Stimulated activated CD4-positive, alpha-beta T cell treated with anti-CD3 and anti-CD28 coated beads, Interleukin-4, amount 100 ng/mL, for 24 hours (primary cell): ENCODE data around the gene MYD88.

ENCODE experiments used
- DNase-seq: peaks from one replicate; pipeline ENCODE4 v3.0.0-alpha.2; 2020

The MYD88 gene

DNA sequence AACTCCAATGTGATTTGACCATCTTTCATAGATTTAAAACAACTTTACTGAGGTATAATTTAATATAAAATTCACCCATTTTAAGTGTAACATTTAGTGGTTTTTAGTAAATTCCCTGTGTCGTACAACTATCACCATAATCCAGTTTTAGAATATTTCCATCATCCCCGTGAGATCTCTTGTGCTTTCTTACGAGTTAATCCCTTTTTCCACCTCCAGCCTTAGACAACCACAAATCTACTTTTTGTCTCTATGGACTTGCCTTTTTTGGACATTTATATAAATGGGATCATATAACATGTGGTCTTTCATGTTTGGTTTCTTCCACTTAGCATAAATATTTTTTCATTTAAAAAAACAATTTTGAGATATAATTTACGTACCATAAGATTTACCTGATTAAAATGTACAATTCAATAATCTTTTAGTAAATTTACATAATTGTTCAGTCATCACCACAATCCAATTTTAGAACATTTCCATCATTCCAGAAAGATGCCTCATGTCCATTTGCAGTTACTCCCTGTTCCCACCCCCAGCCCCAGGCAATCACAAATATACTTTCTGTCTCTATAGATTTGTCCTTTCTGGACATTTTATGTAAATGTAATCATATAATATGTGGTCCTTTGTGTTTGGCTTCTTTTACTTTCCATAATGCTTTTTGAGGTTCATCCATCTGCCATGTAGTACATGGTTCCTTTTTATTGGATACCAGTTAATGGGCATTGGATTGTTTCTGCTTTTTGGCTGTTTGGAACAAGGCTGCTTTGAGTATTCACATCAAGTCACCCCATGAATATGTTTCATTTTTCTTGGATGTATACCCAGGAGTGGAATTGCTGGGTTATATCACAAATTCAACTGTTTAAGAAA, 29.9 kb downstream of the MYD88 start:
- no peak for DNase-seq

DNA sequence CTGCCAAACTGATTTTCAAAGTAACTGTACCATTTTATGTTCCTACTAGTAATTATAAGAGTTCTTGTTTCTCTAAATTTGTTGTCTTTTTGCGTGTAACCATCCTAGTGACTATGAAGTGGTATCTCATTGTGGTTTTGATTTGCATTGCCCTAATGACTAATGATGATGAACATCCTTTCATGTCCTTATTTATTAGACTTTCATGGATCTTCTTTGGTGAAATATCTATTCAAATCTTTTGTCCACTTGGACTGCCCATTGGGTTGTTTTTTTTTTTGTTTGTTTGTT, 30.5 kb downstream of the MYD88 start:
- DNase-seq = no peak

DNA sequence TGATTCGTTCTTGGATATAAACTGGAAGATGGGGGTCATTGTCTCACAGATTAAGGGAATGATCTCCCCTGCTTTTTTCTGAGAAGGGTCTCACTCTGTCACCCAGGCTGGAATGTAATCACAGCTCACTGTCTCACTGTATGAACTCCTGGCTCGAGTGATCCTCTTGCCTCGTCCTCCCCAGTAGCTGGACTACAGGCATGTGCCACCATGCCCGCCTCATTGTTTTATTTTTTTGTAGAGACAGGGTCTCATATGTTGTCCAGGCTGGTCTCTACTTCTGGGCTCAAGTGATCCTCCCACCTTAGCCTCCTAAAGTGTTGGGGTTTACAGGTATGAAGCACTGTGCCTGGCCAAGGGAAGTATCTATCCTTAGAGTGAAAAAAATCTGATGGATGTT, 32.3 kb downstream of the MYD88 start:
- DNase-seq = no peak

DNA sequence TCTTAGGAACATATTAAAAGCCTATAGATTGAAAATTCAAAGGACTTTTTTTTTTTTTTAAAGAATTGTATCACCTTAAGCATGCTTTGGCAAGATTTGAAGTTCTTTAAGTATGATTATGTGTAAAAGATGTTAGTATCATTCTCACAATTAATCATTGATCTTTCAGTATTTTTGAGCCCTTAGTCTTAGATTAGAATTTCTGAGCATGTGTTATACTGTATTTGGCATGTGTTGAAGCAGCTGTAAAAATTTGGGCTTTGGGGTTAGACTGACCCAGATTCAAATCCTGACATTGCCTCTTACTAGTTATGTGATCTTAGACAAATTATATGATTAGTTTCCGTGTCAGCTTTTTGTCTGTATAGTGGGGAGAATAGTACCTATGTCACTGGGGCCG, 33.2 kb downstream of the MYD88 start:
- no peak for DNase-seq

DNA sequence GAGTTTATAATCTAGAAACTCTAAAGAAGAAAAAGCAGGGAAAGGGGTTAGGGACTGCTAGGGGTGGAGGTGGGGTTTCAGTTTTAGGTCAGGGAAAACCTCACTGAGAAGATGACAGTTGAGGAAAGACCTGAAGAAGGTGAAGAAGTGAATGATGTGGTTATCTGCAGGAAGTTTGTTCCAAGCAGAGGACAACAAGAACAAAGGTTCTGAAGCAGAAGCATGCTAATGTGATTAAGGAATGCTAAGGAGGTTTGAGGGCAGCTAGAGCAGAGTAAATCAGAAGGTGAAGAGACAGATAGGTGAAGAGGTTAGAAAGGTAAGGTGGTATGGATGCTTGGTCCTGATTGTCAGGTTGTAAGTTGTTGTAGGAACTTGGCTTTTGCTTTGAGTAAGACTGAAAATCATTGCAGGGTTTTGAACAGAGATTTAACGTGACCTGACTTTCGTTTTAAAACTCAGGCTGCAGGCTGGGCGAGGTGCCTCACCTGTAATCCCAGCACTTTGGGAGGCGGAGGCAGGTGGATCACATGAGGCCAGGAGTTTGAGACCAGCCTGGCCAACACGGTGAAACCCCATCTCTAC, 35.5 kb downstream of the MYD88 start:
- no peak for DNase-seq

DNA sequence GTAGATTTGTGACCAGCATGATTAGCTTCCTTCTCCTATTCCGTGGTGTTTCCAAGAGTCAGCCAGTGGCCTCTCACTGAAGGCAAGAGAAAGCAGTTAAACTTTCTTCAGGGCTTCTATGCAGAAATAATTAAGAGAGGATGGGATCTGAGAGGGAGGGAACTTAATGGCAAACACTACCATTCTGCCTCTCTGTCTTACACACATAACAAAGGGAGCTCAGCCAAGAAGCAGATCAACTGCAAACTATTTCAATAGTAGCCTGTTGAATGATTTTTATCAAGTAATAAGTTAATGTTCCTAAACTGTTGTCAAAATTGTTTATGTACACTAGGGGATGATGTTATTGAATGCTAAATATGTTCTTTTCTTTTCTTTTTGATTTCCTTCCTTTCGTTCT, 38.7 kb downstream of the MYD88 start:
- DNase-seq = no peak

DNA sequence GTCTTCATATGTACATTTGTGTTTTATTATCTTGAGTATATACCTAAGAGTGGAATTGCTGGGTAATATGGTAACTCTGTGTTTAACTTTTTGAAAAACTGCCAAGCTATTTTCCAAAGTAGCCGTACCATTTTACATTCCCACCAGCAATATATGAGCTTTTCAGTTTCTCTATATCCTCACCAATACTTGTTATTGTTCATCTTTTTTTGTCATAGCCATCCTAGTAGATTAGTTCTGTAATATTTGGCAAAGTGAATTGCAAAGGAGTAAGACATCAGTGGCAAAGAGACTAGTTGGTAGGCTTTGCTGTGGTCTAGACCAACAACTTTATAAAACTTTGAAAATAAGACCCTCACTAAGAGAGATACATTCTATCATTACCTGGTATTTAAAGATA, 48.3 kb downstream of the MYD88 start:
- DNase-seq = no peak

DNA sequence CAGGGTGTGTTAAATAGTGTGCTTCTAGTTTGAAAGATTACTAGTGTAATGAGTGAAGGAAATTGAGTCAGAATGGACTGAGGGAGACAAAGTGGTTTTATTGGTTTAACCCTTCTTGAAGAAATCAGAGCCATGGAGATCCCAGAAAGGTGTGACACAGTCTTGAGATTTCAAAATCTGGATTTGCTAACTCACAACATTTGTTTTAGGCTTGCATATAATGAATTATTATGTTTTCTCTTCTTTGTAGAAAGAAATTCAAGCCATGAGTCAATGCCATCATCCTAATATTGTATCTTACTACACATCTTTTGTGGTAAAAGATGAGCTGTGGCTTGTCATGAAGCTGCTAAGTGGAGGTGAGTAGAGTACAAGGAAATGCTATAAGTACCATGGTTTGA, 52.0 kb downstream of the MYD88 start:
- no peak for DNase-seq
